ENCODE data around the gene HNRNPC.
A peak's percentile ranks its signal among the peaks of the same experiment; 100 is the strongest.

HNRNPC gene

DNA sequence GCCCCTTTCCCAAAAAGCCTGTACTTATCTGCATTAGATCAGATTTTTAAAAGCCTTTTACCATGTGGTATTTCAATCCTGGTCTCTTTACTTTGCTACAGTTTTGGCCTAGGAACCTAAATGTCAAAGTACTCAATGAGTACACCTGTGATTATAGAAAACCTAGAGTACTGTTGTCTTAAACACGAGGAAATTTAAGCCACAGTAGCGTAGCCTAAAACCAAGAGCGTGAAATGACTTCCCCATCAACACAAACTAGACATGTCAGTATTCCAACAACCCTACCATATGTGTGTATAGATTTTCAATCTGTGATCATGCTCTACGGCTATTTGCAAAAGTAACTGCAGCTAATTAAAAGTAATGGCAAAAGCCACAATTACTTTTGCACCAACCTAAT is 60.7 kb downstream of the HNRNPC start:
- DNase-seq, result no peak

DNA sequence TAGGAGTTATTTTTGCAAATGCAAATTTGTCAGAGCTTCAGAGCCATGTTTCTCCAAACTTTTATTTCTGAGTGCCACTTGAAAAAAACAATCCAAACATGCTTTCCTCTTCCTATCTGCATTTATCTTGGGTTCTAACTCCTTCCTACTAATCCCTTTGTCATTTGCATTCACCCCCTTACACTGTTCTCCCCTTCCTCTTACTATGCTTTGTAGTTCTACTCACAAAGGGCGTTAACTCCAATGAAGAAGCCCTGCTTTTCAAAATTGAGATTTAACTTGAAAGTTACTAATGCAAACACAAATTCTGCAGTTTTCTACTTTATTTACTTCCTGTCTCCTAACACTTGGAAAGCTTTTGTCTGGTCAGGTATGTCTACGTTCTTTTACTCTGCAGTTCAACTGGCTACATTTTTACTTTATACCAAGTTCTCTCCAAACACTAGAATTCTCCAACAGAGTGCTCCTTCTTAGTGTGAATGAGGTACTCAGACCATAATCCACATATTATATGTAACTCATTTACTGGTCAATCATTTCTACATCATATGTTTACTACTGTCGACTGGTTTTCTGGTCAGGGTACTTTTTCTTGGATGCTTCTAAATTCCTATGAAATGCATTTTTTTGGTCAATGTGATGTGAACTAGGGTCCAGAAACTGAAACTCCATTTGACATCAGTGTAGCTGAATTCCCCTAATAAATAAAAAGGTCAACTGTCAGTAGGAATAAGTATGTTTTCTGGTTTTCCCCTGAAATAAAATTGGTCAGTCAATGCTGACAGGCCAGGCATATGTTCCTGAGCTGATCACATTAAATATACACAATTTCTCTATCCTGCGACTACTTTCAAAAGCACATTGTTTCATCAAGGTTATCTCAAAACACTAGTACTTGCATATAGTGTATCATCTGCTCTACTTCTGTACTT is 62.2 kb downstream of the HNRNPC start:
- no peak for DNase-seq

DNA sequence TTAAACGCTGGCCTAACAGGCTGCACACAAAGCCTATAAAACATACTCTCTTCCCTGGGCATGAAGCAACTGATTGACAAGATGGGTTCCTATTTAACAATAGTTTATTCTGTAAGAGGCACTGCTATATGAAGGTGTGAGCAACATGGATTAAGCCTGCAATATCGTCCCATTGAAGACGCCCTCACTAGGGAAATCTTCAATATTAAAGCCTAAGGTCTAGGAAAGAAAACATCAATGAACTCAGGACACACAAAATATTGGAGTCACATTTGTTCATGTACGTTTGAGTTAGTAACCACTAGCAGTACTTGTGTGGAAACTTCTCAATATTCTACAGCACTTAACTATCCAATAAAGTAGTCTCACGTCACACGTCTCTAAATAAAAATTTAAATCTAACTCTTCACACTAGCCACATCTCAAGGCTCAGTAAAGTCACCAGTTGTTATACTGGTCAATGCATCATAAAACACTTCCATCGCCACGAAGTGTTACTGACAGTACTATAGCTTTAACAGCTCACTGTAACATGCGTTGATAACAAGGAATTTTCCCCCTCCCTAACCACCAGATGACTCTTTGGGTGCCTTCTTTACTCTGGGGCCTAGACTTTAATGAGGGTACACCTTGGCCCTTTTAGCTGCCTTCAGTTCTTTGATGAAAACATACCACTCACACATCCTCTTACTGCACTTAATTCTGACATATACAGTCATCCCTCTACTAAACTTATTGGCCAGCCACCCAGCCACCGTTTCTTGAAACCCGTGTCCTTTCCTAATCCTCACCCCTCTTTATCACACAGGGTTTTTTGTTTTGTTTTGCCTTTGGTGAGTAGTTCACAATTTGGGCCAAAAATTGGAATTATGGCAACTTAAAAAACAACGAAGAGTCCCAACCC is 63.3 kb downstream of the HNRNPC start:
- no peak for DNase-seq

GRCh38 chr14:21205026-21205677 is 64.1 kb downstream of the HNRNPC start:
- DNase-seq, result no peak

- no peak for DNase-seq
These were observed 64.8 kb downstream of the HNRNPC start for GRCh38 chr14:21204167-21205025.

DNA sequence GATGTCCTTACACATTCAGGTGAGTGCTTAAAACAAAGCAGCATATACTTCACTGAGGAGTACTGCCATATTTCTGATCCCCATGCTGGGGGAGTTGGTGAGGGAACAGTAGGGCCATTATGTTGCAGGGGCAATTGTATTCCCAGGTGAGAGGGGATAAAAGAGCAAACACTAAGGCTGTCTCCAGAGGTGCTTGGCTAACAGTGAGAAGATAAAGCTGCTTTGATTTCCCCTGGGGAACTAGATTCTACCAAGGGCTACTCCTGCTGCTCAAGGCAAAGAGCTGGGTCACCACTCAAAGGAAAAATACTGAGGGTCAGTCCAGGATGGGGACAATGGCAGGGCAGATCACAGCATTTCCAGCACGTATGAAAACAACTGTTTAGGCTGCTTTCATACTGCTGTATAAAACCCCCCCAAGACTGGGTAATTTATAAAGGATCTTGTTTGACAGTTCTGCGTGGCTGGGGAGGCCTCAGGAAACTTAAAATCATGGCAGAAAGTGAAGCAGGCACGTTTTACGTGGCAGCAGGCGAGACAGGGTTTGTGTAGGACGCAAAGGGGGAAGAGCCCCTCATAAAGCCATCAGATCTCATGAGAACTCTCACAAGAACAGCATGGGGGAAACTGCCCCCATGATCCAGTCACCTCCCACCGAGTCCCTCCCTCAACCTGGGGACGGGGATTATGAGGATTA is 65.6 kb downstream of the HNRNPC start:
- peak; percentile 63 for DNase-seq

DNA sequence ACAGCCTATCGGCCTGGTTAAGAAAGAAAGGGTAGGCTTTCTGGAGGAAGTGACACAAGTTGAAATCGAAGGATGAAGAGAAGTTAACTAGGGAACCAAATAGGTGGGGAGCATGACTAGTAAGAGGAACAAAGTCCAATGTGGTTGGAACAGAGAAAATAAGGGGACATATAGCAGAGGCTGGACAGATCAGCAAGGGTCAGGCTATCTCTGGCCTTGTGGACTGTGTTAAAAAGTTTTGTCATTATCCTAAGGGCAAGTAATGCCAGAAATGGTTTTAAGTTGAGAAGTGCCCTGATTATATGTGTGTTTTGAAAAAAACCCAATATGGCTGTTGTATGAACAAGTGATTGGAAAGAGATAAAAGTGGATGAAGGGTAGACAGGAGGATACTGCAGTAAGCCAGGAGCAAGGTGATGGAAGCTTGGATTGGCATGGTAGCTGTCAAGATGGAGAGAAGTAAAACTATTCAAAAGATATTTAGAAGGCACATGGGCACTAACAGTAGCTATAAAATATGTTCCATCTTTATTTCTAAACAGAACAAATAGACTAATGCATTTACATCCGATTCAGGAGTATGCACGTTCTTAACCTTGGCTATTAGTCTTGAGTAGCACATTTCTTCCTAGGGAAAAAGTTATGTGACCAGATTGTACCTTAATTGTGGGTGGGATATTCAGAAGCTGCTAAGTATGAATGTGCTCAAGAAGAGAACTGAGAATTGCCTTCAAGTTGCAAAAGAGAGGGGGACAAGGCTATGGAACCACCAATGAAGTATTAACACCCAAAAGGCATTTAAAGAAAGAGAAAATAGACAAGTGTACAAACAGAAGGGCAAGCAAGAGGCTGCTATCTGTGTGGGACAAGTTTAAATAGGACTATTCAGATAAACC is 66.5 kb downstream of the HNRNPC start:
- DNase-seq, result no peak

DNA sequence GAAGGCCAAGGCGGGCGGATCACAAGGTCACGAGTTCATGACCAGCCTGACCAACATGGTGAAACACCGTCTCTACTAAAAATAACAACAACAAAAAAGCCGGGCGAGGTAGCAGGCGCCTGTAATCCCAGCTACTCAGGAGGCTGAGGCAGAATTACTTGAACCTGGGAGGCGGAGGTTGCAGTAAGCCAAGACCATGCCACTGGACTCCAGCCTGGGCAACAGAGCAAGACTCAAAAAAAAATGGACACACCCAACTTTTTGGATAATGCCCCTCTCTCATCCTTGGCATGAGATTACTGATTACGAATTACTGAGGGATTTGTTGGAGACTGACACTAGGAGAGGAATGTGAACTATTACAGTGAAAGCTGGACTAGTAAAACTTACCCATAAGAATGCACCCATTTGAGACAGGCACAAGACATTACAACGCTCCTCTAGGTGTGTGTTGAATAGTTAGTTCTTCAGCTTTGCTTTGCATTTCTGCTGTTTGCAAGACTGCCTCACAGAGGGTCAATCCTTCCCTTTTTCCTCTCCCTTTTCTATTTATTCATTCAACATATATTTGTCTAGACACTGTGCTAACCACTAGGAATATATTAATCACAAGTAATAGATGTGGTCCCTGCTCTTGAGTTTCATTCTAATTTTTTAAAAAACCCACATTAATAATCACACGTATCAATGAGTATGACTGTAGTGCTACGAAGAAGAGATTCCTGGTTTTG is 67.3 kb downstream of the HNRNPC start:
- no peak for DNase-seq

- DNase-seq, result no peak
These were observed 68.3 kb downstream of the HNRNPC start for GRCh38 chr14:21200752-21201461.

DNA sequence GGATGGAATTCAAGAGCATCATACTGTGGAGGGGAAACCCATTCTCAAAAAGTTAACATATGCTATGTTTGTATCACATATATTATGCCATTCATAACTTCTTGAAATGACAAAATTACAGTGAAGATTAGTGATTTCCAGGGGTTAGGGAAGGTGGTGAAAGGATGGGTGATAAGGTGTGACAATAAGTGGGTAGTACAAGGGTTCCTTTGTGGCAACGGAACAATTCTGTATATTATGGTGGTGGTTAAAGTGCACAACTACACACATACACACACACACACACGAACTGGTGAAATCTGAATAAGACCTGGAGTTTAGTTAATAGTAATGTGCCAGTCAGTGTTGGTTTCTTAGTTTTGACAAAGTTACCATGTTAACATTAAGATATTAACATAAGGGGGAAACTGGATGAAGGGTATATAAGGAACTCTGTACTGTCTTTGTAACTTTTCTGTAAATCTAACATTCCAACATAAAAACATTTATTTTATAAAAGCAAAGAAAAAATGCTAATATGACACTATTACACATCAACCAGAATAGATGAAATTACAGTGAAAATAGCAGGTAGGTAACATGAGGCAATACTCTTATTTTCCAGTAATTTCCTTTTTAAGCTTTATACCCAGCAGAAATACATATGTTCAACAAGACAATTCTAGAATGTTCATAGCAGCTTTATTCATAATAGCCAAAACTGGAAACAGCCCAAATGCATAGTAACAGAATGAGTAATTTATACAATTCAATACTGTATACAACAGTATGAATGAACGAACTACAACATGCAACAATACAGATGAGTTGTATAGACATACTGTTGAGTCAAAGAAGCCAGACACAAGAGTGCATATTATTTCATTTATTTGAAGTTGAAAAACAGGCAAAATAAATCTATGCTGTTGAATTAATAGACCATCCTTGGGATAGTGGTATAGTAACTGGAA is 69.4 kb downstream of the HNRNPC start:
- no peak for DNase-seq

DNA sequence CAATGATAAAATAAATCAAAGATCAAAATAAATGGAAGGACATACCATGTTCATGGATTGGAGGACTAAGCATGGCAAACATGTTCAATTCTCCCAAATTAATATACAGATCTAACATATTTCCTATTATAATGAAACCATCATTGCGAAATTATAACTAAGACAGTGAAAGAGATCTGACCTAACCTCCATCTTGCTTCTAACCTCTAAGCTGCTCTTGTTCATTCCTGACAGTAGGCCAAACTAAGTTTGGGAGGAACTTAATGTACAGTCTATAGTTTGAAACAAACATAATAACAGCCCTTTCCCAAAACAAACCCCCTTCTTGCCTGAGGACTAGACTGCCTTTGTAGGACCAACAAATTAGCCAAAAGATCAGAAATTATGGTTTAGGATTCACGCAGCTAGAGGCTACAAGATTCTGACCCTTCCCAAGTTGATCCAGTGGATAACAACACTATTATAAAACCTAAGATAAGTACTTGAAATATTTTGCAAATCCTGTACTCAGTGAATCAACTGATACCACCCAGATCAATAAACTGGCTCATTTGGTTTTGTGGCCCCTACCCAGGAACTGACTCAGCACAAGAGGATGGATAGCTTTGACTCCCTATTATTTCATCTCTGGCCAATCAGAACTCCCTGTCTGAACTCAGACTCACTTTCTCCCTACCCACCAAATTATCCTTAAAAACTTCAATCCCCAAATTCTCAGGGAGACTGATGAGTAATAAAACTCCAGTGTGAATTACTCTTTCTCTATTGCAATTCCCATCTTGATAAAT is 71.6 kb downstream of the HNRNPC start:
- DNase-seq, result no peak

DNA sequence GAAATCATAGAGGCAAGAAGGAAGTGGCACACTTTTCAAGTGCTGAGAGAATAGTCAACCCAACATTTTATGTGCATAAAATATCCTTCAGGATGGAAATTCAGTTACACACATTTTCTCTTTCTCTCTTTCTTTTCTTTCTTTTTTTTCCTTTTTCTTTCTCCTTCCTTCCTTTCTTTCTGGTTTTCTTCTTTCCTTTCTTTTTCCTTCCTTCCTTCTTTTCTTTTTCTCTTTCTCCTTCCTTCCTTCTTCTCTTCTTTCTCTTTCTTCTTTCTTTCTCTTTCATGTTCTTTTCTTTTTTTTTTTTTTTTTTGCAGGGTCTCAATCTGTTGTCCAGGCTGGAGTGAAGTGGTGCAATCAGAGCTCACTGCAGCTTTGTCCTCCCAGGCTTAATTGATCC is 74.6 kb downstream of the HNRNPC start:
- no peak for DNase-seq

- DNase-seq, result no peak
These were observed 76.2 kb downstream of the HNRNPC start for GRCh38 chr14:21192875-21193535.

- no peak for DNase-seq
These were observed 76.8 kb downstream of the HNRNPC start for GRCh38 chr14:21192447-21192822.

GRCh38 chr14:21191809-21192446 is 77.3 kb downstream of the HNRNPC start:
- DNase-seq, result peak; percentile 99

DNA sequence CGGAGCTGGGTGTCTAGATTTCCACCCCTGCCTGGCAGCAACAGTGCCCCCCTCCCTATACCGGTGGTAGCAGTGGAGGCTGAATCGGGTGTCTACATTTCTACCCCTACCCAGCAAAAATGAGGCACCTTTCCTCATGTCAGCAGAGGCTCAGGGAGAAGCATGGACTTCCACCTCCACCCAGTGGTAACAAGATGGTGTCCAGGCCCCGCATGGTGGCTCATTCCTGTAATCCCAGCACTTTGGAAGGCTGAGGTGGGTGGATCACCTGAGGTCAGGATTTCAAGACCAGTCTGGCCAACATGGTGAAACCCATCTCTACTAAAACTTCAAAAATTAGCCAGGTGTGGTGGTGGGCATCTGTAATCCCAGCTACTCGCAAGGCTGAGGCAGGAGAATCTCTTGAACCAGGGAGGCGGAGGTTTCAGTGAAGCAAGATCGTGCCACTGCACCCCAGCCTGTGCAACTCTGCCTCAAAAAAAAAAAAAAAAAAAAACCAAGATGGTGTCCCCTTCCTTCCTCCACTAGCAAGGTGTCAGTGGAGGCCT is 77.9 kb downstream of the HNRNPC start:
- no peak for DNase-seq

Data from NCI-H2171 treated with DMSO at 0.1 percent for 48 hours (cell line).